HepG2 (cell line): ENCODE results near the gene SSX2IP.

ENCODE experiments used
- CREB3 ChIP-seq: sonication (generic); formaldehyde crosslinking; IDR thresholded peaks from 2 replicates; pipeline ENCODE4 v1.5.0; 2020; ENCODE audit warnings: missing genetic modification reagents
- KLF16 ChIP-seq, 2 experiments: sonication (generic) in 1 of 2; formaldehyde crosslinking in 1 of 2; IDR thresholded peaks; 2 replicates each; pipeline versions ENCODE4 v1.6.1 to v1.8.0; 2016 to 2023; ENCODE audit warnings: missing genetic modification reagents in 2 of 2, missing compliant biosample characterization in 1 of 2
- ZBTB21 ChIP-seq: sonication (generic); formaldehyde crosslinking; IDR thresholded peaks from 2 replicates; pipeline ENCODE4 v1.4.0; 2020; ENCODE audit warnings: missing genetic modification reagents
- ZBTB39 ChIP-seq: sonication (generic); formaldehyde crosslinking; IDR thresholded peaks from 2 replicates; pipeline ENCODE4 v1.5.0; 2020; ENCODE audit warnings: missing genetic modification reagents
- ZNF33A ChIP-seq: sonication (generic); formaldehyde crosslinking; IDR thresholded peaks from 2 replicates; pipeline ENCODE4 v1.5.1; 2020; ENCODE audit warnings: missing genetic modification reagents, mild to moderate bottlenecking, moderate library complexity, borderline replicate concordance
- ZSCAN22 ChIP-seq: sonication (generic); formaldehyde crosslinking; IDR thresholded peaks from 2 replicates; pipeline ENCODE4 v1.4.0; 2020; ENCODE audit warnings: mild to moderate bottlenecking, missing genetic modification reagents

- TF ChIP-seq ZBTB39 (no peak), CREB3 (CRISPR knock-in tag) (no peak), ZBTB21 (CRISPR knock-in tag) (no peak), ZNF33A (CRISPR knock-in tag) (no peak), KLF16 (CRISPR knock-in tag; IDR thresholded peaks at IDR 0.05) (no peak), ZSCAN22 (CRISPR knock-in tag) (no peak)
These were observed 6.8 kb downstream of the SSX2IP start for GRCh38 chr1:84683508-84683907.
